HEK293 (cell line): ENCODE measurements around the gene CAMK1G.

ENCODE experiments used
- BCL11A ChIP-seq: fragments of 450-650 bp; formaldehyde crosslinking; IDR thresholded peaks from 2 replicates; pipeline ENCODE4 v1.5.1; 2016; ENCODE audit warnings: low read depth, missing biosample characterization, missing genetic modification characterization
- BCL11B ChIP-seq: fragments of 450-650 bp; formaldehyde crosslinking; IDR thresholded peaks from 2 replicates; pipeline ENCODE4 v1.5.1; 2016; ENCODE audit warnings: low read depth, missing biosample characterization, missing genetic modification characterization
- GLIS1 ChIP-seq: fragments of 450-650 bp; formaldehyde crosslinking; IDR thresholded peaks from 2 replicates; pipeline ENCODE4 v1.5.1; 2016; ENCODE audit warnings: missing biosample characterization, missing genetic modification characterization
- KLF9 ChIP-seq: fragments of 450-650 bp; formaldehyde crosslinking; IDR thresholded peaks from 2 replicates; pipeline ENCODE4 v1.5.1; 2016; ENCODE audit warnings: missing biosample characterization, missing genetic modification characterization, low read depth
- PRDM6 ChIP-seq: fragments of 450-650 bp; formaldehyde crosslinking; IDR thresholded peaks from 2 replicates; pipeline ENCODE4 v1.5.1; 2017; ENCODE audit warnings: missing biosample characterization, missing genetic modification characterization
- YY1 ChIP-seq: fragments of 450-650 bp; formaldehyde crosslinking; IDR thresholded peaks from 2 replicates; pipeline ENCODE4 v1.5.1; 2018; ENCODE audit warnings: missing biosample characterization, missing genetic modification characterization
- ZNF114 ChIP-seq: fragments of 450-650 bp; formaldehyde crosslinking; IDR thresholded peaks from 2 replicates; pipeline ENCODE4 v1.5.0; 2017; ENCODE audit warnings: missing biosample characterization, missing genetic modification characterization
- ZNF155 ChIP-seq: fragments of 450-650 bp; formaldehyde crosslinking; IDR thresholded peaks from 2 replicates; pipeline ENCODE4 v1.5.1; 2016; ENCODE audit warnings: missing biosample characterization, missing genetic modification characterization
- ZNF248 ChIP-seq: fragments of 450-650 bp; formaldehyde crosslinking; IDR thresholded peaks from 2 replicates; pipeline ENCODE4 v1.5.1; 2017; ENCODE audit warnings: missing biosample characterization, missing genetic modification characterization
- TF ChIP-seq, protein P1 (sequence below): fragments of 450-650 bp; formaldehyde crosslinking; IDR thresholded peaks from 2 replicates; pipeline ENCODE4 v1.5.1; 2016; ENCODE audit warnings: missing biosample characterization, missing genetic modification characterization
- TF ChIP-seq, protein P2 (sequence below): fragments of 450-650 bp; formaldehyde crosslinking; IDR thresholded peaks from 2 replicates; pipeline ENCODE4 v1.5.1; 2016; ENCODE audit warnings: missing biosample characterization, missing genetic modification characterization

- TF ChIP-seq ZNF248 (tag by site-specific recombination) (no peak), KLF9 (tag by site-specific recombination) (no peak), GLIS1 (tag by site-specific recombination) (no peak), ZNF155 (tag by site-specific recombination) (no peak), PRDM6 (tag by site-specific recombination) (no peak), YY1 (no peak), BCL11A (tag by site-specific recombination) (no peak), ZNF114 (tag by site-specific recombination) (no peak), BCL11B (tag by site-specific recombination) (no peak)
- TF ChIP-seq, protein P1, sequence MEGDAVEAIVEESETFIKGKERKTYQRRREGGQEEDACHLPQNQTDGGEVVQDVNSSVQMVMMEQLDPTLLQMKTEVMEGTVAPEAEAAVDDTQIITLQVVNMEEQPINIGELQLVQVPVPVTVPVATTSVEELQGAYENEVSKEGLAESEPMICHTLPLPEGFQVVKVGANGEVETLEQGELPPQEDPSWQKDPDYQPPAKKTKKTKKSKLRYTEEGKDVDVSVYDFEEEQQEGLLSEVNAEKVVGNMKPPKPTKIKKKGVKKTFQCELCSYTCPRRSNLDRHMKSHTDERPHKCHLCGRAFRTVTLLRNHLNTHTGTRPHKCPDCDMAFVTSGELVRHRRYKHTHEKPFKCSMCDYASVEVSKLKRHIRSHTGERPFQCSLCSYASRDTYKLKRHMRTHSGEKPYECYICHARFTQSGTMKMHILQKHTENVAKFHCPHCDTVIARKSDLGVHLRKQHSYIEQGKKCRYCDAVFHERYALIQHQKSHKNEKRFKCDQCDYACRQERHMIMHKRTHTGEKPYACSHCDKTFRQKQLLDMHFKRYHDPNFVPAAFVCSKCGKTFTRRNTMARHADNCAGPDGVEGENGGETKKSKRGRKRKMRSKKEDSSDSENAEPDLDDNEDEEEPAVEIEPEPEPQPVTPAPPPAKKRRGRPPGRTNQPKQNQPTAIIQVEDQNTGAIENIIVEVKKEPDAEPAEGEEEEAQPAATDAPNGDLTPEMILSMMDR, result no peak
- TF ChIP-seq, protein P2, sequence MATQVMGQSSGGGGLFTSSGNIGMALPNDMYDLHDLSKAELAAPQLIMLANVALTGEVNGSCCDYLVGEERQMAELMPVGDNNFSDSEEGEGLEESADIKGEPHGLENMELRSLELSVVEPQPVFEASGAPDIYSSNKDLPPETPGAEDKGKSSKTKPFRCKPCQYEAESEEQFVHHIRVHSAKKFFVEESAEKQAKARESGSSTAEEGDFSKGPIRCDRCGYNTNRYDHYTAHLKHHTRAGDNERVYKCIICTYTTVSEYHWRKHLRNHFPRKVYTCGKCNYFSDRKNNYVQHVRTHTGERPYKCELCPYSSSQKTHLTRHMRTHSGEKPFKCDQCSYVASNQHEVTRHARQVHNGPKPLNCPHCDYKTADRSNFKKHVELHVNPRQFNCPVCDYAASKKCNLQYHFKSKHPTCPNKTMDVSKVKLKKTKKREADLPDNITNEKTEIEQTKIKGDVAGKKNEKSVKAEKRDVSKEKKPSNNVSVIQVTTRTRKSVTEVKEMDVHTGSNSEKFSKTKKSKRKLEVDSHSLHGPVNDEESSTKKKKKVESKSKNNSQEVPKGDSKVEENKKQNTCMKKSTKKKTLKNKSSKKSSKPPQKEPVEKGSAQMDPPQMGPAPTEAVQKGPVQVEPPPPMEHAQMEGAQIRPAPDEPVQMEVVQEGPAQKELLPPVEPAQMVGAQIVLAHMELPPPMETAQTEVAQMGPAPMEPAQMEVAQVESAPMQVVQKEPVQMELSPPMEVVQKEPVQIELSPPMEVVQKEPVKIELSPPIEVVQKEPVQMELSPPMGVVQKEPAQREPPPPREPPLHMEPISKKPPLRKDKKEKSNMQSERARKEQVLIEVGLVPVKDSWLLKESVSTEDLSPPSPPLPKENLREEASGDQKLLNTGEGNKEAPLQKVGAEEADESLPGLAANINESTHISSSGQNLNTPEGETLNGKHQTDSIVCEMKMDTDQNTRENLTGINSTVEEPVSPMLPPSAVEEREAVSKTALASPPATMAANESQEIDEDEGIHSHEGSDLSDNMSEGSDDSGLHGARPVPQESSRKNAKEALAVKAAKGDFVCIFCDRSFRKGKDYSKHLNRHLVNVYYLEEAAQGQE (tag by site-specific recombination), result no peak
Observed at GRCh38 chr1:209641832-209642172, 58.3 kb downstream of the CAMK1G start.
